Activated T-helper 1 cell treated with anti-CD3 and anti-CD28 coated beads, Interleukin-2, amount 50 U/mL, for 16 hours (primary cell): ENCODE results near the gene ATRN.

Experiments
- DNase-seq, 2 donors: peaks; one replicate each; pipeline ENCODE4 v3.0.0-alpha.2; 2020; ENCODE audit warnings: low read depth in 1 of 2, low spot score in 1 of 2

The ATRN gene

DNA sequence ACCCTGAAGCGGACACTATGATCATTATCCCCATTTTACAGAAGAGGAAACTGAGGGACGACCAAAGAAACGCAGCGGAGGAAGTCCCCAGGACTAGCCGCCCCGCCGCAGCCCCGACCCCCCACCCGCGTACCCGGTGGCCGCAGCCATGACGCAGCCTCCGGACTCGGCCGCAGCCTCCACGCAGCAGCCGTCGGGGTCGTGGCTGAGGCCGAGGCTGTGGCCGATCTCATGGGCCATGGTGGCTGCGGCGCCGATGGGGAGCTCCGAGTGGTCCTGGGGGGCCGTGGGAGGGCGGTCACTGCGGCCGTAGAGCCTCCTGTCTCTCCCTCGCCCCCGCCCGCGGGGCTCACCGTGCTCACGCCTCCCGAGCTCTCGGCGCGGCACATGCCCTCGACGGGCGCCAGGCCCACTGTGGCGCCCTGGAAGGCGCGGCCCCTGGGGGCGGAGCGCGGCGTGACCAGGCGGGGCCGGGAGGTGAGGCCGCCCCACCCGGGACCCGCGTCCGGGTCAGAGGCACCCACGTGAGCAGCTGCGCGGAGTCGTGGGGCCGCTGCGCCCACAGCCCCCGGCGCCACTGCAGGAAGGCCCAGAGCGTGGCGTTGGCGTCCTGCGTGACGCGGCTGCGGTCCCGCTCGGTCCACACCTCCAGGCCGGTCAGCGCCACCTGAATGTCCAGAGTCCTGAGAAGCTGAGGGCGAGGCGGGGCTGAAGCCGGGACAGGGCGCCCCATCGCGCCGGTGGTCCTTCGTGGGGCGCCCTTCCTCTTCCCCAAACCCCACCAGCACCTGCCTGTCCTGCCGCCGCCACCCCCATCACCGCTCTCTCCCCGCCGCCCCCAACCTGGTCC is 202.6 kb downstream of the ATRN start:
- DNase-seq = no peak

DNA sequence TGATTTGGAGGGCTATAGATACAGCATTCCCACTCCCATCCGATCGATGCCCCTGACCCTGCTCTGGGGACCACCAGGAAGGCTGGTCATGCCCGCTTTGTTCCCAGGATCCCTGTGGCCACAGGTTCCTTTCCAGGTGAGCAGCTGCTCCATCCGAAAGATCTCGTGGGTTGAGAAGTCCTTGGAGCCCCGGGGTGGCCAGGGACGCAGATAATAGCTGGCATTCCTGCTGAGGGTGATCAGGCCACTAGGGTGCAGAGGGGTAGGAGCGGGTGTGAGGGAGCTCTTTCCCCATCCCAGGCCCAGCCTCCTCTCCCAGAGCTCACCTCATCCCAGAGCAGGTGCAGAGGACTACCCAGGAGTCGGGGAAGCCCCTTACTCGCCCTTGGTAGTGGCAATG is 203.6 kb downstream of the ATRN start:
- DNase-seq = no peak

DNA sequence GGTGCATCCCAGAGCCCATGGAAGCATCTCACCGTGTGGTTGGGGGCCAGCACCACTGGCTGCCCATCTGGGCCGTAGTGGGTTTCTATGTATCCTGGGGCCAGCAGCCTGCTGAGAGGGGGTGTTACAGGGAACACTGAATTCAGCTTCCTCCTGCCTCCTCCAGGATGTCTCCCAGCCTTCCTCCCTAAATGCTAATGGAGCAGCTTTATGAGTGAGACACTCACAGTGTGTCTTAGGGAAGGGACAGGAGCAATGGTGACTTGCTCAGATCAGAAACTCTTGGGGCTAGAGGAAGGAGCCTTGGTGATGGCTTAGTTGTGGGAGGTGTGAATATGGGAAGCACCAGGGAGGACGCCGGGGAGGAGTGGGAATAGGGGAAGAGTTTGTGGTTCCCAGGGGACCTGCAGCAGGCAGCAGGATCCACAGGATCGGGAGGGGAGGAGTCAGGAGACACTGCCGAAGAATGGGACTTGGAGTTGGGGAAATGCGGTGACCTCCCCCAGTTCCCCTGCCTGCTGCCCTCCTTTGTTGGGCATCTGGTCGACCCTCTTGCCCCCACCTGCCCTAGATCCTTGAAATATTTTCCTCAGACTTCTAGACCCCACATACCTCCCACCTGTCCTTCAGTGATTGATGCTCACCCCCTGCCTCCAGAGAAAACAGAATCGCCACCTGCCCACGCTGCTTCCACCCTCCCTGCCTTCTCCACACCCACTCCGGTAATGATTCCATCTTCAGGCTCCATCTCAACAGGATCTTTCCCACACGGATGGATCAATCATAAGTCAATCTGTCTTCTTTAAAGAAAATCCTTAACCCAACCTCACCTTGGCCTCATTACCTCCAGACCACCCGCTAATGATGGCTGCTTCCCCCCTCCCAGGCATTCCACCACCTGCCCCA is 204.4 kb downstream of the ATRN start:
- DNase-seq = no peak

DNA sequence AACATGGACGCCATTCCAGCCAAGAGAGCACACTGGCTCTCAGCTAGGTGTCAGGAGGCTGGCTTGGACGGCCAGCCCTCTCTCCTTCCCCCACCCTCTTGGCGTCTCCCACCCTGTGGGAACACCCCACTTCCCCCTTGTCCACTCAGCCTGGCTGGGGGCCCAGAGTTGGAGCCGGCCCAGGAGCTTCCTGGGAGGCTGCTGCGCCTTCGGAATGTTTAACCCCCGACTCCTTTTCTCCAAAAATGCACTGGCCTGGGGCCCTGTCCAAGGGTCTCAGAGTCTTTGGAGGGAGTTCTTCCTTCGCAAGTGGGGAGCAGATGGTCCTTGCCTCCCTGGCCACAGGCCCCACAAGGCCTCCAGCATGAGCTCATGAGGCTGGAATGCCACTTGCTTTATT is 206.9 kb downstream of the ATRN start:
- no peak for DNase-seq

DNA sequence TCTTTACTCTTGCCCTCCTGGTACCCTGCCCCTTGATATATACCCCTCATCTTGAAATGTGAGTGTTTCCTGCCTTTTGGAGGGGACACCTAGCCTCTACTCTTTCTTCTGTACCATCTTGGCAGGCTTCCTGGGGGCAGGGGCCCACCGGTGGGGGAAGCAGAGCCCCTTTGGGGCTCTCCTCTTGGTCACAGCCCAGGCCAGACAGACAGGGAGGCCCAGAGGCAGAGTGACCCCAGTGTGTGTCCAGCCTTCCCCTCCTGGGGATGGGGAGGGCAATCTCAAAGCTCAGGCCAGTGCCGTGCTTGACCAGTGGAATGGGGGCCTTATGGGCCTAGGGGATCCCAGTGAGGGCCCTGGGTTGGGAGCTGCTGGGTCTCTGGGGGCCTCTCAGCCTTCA is 207.4 kb downstream of the ATRN start:
- DNase-seq = no peak

DNA sequence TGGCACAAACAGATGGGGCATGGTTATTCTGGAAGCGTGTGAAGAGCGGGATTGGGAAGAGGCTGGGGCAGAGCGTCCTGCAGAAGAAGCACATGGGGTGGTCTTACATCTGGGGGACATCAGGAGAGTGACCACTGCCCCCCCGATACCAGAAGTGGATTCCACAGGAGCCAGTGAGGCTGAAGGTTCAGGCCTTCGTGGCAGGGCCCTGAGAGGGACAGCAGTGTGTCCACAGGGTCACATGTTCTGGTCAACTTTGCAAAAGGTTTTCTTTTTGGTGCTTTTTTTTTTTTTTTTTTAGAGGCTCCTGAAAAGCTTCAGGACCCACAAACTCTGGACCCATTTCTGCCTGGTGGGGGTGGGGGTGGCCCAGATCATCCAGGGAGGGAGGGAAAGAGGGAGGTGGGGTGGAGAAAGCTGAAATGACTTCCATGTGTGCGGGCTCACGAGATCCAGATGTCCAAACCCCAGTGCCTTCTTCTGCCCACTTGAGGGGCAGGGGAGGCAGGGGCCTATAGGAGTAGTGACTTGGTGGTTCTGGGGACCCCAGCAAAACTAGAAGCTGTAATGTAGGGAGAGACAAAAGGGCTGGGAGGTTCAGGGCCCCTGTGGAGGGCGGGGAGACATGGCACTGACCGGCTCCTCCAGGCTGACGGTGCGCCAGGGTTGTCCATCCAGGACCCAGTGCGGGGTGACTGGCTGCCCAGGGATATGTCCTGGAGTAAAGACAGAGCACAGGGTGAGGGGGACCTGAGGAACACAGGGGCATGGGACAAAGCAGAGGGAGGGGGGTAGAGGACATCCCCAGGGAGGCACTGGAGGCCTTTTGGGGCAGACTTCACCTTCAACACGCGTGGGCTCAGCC is 208.3 kb downstream of the ATRN start:
- DNase-seq = no peak

DNA sequence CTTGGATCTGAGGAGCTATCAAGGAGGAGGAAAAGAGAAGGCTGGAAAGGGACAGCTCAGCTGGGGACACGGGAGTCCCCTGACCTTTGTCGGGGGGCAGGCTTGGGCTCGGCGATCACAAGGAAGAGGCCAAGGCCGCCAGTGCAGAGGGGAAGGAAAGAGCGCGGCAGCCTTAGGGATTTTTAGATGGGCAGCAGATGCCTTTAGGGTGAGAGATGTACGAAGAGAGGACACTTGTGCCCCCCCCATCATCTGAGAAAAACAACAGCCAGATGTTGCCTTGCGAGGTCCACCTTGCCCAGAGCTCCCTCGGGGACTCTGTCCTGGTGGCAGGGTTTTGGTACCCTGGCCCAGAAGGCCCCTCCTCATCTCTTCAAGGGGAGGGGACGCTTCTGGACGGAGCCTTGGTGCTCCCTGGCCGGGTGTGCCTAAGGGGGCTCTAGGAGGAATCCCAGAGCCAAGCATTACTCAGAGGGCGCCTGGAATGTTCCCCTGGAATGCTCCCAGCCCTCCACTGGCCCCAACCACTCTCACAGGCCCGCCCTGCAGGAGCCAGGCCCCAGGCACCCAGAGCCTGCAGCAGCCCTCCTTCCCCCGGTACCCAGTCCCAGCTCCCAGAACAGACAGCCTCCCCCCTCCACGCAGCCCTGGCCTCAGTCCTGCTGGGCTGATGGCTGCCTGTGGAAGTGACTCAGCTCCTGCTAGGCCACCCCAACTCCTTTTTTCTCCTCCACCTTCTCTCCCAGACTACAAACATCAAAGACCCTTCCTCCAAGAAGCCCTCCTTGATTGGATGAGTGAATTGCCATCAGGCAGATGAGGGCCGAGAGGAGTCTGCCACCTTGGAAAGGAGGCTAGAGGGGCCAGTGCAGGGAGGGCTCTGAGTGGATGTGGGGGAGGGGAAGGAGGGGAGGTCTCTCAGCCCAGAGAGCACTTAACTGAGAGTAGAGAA is 209.2 kb downstream of the ATRN start:
- DNase-seq = no peak

DNA sequence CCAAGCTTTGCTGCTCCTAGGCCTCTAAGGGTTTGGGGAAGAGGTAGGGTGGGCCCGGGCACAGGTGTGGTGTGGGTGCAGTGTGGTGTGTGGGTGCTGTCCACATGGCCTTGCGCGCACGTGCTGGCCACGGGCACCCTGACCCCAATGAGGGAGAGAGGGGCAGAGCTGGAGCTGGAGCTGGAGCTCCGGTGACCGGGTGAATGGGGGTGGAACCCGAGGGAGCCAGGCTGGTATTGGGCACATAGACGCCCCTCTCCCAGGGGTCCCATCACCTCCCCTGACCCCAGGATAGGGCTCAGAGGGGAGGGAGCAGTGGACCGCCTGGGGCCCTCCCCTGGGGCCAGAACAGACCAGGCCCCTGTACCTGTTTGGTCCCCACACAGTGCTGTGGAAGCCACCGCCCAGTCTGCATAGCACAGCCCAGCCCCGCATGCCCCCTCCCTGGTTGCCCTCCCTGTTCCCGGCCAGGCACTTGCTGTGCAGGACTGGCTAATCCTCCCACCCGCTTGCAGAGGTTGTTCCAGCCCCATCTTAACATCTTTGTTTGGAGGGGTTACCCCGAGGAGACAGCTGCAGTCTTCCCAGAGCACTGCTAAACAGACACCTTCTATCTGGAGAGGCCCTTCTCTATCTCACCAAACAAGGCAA is 210.0 kb downstream of the ATRN start:
- no peak for DNase-seq

DNA sequence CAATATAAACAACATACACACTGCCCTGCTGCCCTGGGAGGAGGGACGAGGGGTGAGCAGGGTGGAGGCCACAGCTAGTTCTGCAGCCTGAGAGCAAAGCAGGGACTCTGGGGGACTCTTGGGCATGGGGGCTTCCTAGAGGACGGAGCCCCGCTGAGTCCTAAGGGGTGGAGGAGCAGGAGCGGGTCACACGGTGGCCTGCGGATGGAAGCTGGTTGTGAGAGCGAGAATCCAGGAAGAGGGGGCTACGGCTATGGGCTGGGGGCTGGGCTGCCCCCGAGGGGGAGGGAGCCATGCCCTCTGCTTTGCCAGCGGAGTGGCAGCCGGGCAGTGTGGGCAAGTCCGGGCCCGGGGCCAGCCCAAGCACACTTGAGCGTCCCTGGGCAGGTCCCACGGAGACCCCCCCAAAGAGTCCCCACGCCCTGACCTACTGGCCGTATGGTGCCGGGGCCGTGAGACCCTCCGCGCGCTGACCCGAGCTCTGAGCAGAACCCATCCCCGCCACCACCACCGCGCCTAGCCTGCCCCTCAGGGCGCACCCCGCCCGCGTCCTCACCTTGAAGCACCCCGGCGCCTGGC is 210.6 kb downstream of the ATRN start:
- DNase-seq = no peak

DNA sequence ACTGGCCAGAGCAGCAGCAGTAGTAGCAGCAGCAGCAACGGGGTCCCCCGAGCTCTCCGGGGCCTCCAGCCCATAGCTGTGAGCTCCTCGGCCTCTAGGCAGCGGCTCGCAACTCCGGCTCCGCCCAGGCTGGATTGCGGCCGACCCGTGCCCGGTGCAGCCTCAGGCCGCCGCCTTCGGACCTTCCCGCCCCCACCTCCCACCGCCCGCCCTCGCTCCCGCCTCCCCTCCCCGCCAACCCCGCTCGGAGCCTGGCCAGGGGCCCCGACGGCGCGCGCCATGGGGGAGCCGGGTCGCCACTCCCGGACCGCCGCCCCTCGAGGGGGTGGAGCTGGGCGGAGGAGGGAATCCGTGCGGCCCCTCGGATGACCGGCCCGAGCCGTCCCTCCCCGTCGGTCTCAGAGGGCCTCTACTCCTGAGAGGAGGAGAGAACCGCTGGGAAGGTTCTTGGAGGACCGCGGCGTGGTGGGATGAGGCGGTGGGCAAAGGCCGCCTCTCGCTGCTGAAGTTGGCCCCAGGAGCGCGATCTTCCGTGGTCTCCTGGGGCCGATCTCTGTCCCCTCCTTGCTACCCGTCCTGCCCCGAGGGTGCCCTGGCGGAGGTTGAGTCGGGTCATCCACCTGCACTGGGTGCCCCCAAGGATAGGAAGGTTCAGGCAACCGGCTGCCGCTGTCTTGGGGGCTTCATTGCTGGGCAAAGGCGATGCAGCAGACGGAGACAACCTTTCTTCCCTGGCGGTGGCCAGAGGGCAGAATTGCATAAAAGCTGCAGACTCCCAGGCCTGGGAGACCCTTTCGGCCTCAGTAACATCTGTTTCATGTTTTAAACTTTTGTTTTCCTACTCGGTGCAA is 211.3 kb downstream of the ATRN start, which contains the start of gene ADAM33:
Gene ADAM33, minus strand, starts transcription at position 80 of the 851 bp plus-strand sequence. Its CDS starts 6 bp downstream, at position 74.
- DNase-seq = no peak

DNA sequence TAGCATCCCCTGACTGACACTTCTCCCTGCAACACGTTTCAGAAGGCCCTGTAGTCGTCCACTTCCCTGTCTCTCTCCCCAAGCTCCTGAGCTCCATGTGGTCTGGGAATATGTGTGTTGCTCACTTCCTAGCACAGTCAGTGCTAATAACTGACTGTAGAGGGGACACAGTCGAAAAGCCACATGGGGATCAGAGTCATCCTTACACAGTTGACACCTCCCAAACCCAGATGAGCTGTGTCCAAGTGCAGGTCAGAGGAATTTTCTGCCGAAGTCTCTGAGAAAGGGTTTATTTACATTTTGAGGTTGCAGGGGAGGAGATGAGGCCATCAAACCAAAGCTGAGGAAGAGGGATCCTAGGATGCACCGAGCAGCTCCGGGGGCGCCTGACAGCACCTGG is 214.5 kb downstream of the ATRN start:
- DNase-seq = no peak

DNA sequence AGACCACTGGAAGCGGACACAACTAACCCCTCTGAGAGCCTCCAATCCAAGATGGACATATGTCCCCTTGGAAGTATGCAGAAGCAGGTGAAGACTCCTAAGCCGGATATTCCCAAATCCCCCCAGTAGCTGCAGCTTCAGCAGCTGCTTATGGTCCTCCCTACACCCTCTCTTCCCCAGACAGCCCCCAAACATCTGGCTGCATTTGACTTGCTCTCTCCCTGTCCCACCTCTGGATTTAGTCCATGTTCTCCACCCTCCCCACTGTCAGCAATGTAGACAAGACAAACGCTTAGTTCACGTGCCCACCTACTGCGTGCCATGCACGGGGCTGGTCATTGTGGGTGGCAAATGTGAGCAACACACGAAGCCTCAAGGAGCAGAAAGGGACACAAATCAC is 215.6 kb downstream of the ATRN start:
- DNase-seq = no peak

DNA sequence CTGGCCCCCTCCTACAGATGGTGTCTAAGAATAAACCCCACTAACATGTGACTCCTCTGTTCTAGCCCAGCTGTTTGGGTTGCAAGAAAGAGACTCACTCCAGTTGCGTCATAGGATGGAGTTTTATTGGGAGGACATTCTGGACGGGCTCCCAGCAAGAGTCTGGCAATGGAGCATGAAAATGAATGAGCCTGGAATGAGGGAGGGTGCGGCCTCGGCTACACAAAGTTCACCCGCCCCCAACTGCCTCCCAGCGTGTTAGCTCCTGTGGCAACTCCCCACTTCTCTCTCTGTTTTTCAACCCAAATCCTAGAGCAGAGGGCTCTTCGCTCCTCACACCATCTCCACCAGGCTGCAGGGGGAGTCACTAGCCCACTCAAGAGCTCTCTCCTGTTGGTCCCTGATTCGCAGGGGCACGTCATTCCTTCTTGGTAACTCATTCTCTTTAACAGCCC is 216.1 kb downstream of the ATRN start:
- DNase-seq = no peak

DNA sequence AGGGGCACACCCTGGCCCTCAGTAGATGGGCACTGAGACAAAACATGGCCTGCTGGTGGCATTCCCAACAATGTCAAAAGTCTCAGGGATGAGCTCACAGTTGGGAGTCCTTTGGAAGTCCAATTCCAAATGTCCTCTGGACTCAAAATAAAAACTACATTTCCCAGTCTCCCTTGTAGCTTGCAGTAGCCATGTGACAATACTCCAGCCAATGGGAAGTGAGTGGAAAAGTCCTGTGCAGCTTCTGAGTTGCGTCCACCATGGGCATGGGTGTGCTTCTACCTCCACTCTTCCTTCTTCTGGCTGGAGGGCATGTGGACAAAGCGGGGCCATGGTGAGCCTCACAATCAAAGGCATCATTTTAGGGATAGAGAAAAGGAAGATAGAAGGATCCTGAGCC is 216.8 kb downstream of the ATRN start:
- no peak for DNase-seq

DNA sequence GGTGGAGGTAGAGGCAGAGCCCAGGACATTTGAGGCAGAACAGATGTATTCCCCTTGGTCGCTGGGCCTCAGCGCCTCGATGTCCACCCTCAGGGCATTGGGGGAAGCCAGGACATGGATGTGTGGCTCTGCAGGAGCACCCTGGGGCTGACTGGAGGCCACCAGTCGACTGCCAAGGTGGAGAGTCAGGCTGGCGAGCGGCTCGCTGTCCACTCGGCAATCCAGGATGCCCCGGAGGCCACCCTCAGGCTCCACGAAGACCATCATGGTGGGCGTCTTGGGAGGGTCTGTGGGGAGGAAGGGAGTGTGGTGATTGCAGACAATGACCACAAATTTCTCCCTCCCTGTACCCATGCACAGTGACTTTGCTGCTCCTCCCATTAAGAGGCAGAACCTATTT is 219.2 kb downstream of the ATRN start:
- no peak for DNase-seq

DNA sequence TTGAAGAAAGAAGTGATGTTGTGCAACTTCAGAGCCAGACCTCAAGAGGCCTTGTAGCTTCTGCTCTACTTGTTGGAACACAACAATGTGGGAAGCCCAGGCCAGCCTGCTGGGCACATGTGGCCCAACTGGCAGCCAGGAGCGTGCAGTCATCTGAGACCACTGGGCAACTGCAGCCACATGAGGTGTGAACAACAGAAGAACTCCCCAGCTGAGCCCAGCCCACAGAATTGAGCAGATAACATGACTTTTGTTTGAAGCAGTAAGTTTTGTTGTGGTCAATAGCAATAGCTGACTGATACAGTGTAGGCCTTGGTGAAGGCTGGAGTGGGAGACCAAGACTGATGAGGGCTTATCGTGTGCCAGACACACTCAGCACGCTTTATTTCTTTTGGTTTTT is 219.6 kb downstream of the ATRN start:
- no peak for DNase-seq

DNA sequence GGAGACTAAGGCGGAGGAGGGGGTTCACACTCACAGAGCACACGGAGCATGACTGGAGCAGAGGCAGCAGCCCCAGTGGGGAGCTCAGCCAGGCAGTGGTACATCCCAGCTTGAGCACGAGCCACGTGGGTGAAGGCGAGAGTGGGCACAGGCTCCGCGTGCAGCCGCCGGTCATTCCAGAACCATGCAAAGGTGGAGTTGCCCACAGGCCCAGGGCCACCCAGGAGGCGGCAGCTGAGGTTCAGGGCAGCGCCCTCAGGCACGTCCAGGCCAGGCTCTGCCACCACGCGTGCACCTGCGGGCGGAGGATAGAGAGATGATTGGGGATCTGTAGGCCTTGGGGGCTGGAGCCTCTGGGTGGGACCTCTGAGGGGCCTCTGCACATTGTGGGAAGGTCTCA is 220.5 kb downstream of the ATRN start:
- no peak for DNase-seq

DNA sequence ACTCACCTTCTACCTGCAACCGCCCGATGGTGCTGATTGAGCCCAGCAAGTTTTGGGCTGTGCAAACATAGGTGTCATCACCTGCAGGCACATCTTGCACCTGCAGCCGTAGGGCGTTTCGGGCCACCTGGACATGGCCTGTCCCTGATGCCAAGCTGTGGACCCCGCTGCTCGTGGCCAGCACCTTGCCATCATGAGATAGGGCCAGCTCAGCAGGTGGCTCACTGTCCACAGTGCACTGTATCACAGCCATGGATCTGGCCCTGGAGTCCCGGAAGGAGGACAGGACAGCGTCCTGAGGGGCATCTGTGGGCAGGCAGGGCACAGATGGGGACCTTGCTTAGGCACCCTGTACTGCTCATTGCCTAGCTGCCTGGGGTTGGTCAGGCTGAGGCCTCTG is 221.1 kb downstream of the ATRN start:
- no peak for DNase-seq
